HG03460 (cell line): ENCODE results near the gene ATP6V0A1.
"Not testable (repeated sequence)": the region's sequence is repeated elsewhere in the genome, so short reads cannot be mapped to it uniquely, and the experiment has no call there.

ENCODE experiments used
- ATAC-seq: cut with Tn5 transposase; IDR thresholded peaks from one replicate; pipeline ENCODE4 v1.9.1; 2021; ENCODE audit not compliant: unreplicated experiment

Gene ATP6V0A1

GRCh38 chr17:42436391-42436790 lies 22.3 kb upstream of the ATP6V0A1 start:
- ATAC-seq, result no peak

- no peak for ATAC-seq
Observed at GRCh38 chr17:42438600-42439567, 19.8 kb upstream of the ATP6V0A1 start.

GRCh38 chr17:42441371-42442195 lies 17.1 kb upstream of the ATP6V0A1 start:
- ATAC-seq, result no peak

- no peak for ATAC-seq
Observed at GRCh38 chr17:42442196-42442565, 16.5 kb upstream of the ATP6V0A1 start.

- not testable (repeated sequence) for ATAC-seq
Observed at GRCh38 chr17:42449176-42449575, 9.5 kb upstream of the ATP6V0A1 start.

GRCh38 chr17:42449838-42450237 lies 8.8 kb upstream of the ATP6V0A1 start:
- ATAC-seq, result not testable (repeated sequence)

GRCh38 chr17:42451270-42451669 lies 7.4 kb upstream of the ATP6V0A1 start:
- not testable (repeated sequence) for ATAC-seq

GRCh38 chr17:42453439-42453838 lies 5.2 kb upstream of the ATP6V0A1 start:
- no peak for ATAC-seq

- not testable (repeated sequence) for ATAC-seq
Observed at GRCh38 chr17:42454987-42455386, 3.7 kb upstream of the ATP6V0A1 start.

GRCh38 chr17:42456223-42457106 lies 2.2 kb upstream of the ATP6V0A1 start:
- no peak for ATAC-seq

GRCh38 chr17:42457107-42457792 lies 1.4 kb upstream of the ATP6V0A1 start:
- no peak for ATAC-seq

- ATAC-seq, result no peak
Observed at GRCh38 chr17:42459256-42459800, 650 bp downstream of the ATP6V0A1 start.

GRCh38 chr17:42459801-42460281 lies 1.2 kb downstream of the ATP6V0A1 start:
- no peak for ATAC-seq

GRCh38 chr17:42460371-42460770 lies 1.7 kb downstream of the ATP6V0A1 start:
- no peak for ATAC-seq

GRCh38 chr17:42463976-42464400 lies 5.3 kb downstream of the ATP6V0A1 start:
- ATAC-seq, result no peak

GRCh38 chr17:42467889-42468288 lies 9.2 kb downstream of the ATP6V0A1 start:
- no peak for ATAC-seq

GRCh38 chr17:42472709-42473521 lies 14.2 kb downstream of the ATP6V0A1 start:
- no peak for ATAC-seq

GRCh38 chr17:42474276-42474675 lies 15.6 kb downstream of the ATP6V0A1 start:
- ATAC-seq, result no peak

- no peak for ATAC-seq
Observed at GRCh38 chr17:42475121-42475520, 16.4 kb downstream of the ATP6V0A1 start.
